HCT116 (cell line): ENCODE measurements around the gene PITPNM1.

Experiments
- EZH2 ChIP-seq: fragments of 200-600 bp; sonication (generic); IDR thresholded peaks from 2 replicates; pipeline ENCODE4 v1.6.1; 2017; ENCODE audit warnings: antibody characterized with exemption, mixed run types
- POLR2A ChIP-seq: IDR thresholded peaks from 2 replicates; pipeline ENCODE4 v1.7.0; 2011; ENCODE audit warnings: borderline replicate concordance; ENCODE audit not compliant: insufficient read depth, insufficient read length; ENCODE audit errors: extremely low read depth
- ZNF274 ChIP-seq: fragments of 200-500 bp; sonication (Bioruptor generic); IDR thresholded peaks from 2 replicates; pipeline ENCODE4 v1.6.1; 2014; ENCODE audit warnings: mild to moderate bottlenecking, low read depth, low read length, inconsistent platforms
- TF ChIP-seq, protein P1 (sequence below), 3 experiments: fragments of 200-600 bp in 1 of 3; sonication (generic) in 1 of 3; IDR thresholded peaks in 2 of 3; conservative IDR thresholded peaks in 1 of 3; 2 replicates each; pipeline ENCODE4 v1.5.1; 2012 to 2017; ENCODE audit warnings: low read depth in 2 of 3, low read length in 2 of 3, antibody characterized with exemption in 1 of 3, borderline replicate concordance in 1 of 3, control low read depth in 1 of 3, mild to moderate bottlenecking in 1 of 3, mixed read lengths in 1 of 3, mixed run types in 1 of 3, moderate library complexity in 1 of 3; ENCODE audit not compliant: insufficient read depth in 1 of 3

DNA sequence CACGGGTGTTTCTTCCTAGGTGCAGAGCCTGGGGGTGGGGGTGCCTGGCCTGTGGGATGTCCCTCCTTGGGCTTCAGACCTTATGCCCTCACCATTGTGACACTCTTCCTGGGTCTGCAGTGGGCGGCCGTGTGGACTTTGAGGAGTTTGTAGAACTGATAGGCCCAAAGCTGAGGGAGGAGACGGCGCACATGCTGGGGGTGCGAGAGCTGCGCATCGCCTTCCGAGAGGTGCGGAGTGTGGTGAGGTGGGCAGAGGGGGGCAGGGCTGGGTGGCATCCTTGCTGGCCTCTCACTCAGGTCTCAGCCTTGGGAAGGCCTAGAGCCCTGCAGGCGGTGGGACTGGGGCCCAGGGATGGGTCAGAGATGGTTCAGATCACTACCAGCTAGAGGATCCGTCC is 47.7 kb downstream of the PITPNM1 start:
- TF ChIP-seq, protein P1, sequence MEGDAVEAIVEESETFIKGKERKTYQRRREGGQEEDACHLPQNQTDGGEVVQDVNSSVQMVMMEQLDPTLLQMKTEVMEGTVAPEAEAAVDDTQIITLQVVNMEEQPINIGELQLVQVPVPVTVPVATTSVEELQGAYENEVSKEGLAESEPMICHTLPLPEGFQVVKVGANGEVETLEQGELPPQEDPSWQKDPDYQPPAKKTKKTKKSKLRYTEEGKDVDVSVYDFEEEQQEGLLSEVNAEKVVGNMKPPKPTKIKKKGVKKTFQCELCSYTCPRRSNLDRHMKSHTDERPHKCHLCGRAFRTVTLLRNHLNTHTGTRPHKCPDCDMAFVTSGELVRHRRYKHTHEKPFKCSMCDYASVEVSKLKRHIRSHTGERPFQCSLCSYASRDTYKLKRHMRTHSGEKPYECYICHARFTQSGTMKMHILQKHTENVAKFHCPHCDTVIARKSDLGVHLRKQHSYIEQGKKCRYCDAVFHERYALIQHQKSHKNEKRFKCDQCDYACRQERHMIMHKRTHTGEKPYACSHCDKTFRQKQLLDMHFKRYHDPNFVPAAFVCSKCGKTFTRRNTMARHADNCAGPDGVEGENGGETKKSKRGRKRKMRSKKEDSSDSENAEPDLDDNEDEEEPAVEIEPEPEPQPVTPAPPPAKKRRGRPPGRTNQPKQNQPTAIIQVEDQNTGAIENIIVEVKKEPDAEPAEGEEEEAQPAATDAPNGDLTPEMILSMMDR (IDR thresholded peaks at IDR 0.05 in 2 of 3, conservative IDR thresholded peaks at IDR 0.05 in 1 of 3; ENCODE audit: borderline replicate concordance in 1 of 3, insufficient read depth in 1 of 3, low read depth in 2 of 3, low read length in 2 of 3): no peak
- TF ChIP-seq EZH2: no peak
- no peak for TF ChIP-seq ZNF274
- TF ChIP-seq POLR2A: no peak
